GM21447 (cell line): ENCODE data around the gene RUFY1.
"Not testable (repeated sequence)": the region's sequence is repeated elsewhere in the genome, so short reads cannot be mapped to it uniquely, and the experiment has no call there.

Experiments used
- ATAC-seq: cut with Tn5 transposase; IDR thresholded peaks from one replicate; pipeline ENCODE4 v1.9.1; 2021; ENCODE audit not compliant: unreplicated experiment

Gene RUFY1

GRCh38 chr5:179550511-179551342, at the start of gene RUFY1:
TSS of gene RUFY1 (plus strand) at chr5:179550554. CDS start at chr5:179550570, 16 bp downstream.
- ATAC-seq: peak; percentile 73

GRCh38 chr5:179501997-179502396, 48.4 kb upstream of the RUFY1 start:
- ATAC-seq: not testable (repeated sequence)

- not testable (repeated sequence) for ATAC-seq
Measured at GRCh38 chr5:179502420-179502819, 47.9 kb upstream of the RUFY1 start.

- ATAC-seq: no peak
Measured at GRCh38 chr5:179504191-179504590, 46.2 kb upstream of the RUFY1 start.

- no peak for ATAC-seq
Measured at GRCh38 chr5:179504600-179505396, 45.6 kb upstream of the RUFY1 start.

- no peak for ATAC-seq
Measured at GRCh38 chr5:179505636-179506261, 44.6 kb upstream of the RUFY1 start.

- ATAC-seq: no peak
Measured at GRCh38 chr5:179509239-179509638, 41.1 kb upstream of the RUFY1 start.

GRCh38 chr5:179509845-179510244, 40.5 kb upstream of the RUFY1 start:
- no peak for ATAC-seq

GRCh38 chr5:179512452-179513000, 37.8 kb upstream of the RUFY1 start:
- ATAC-seq: no peak

- not testable (repeated sequence) for ATAC-seq
Measured at GRCh38 chr5:179515501-179515900, 34.9 kb upstream of the RUFY1 start.

GRCh38 chr5:179516221-179516620, 34.1 kb upstream of the RUFY1 start:
- ATAC-seq: no peak

GRCh38 chr5:179517746-179518145, 32.6 kb upstream of the RUFY1 start:
- not testable (repeated sequence) for ATAC-seq

GRCh38 chr5:179518369-179518768, 32.0 kb upstream of the RUFY1 start:
- not testable (repeated sequence) for ATAC-seq

GRCh38 chr5:179519416-179520070, 30.8 kb upstream of the RUFY1 start:
- ATAC-seq: not testable (repeated sequence)

- not testable (repeated sequence) for ATAC-seq
Measured at GRCh38 chr5:179522107-179522506, 28.2 kb upstream of the RUFY1 start.

GRCh38 chr5:179526978-179527377, 23.4 kb upstream of the RUFY1 start:
- no peak for ATAC-seq

- ATAC-seq: peak; percentile 55
Measured at GRCh38 chr5:179530069-179530998, 20.0 kb upstream of the RUFY1 start.

- no peak for ATAC-seq
Measured at GRCh38 chr5:179533024-179533423, 17.3 kb upstream of the RUFY1 start.

- ATAC-seq: peak; percentile 59
Measured at GRCh38 chr5:179533907-179534306, 16.4 kb upstream of the RUFY1 start.

- peak; percentile 51 for ATAC-seq
Measured at GRCh38 chr5:179534431-179534830, 15.9 kb upstream of the RUFY1 start.
